Liver (tissue), 9 donors: ENCODE results near the gene SLN. TPM values are rescaled to one million over a fixed set of nuclear protein-coding genes. Genes with fewer than 3 reads are reported as not detected.

Experiments
- DNase-seq: peaks from one replicate; pipeline ENCODE4 v3.0.0-alpha.2; 2017; ENCODE audit warnings: low spot score
- H3K27ac ChIP-seq, 2 donors: one replicate each; pipeline ENCODE4 v1.7.0; 2013; ENCODE audit warnings: inconsistent platforms in 2 of 2, low read length in 2 of 2, control low read depth in 1 of 2, low read depth in 1 of 2, mild to moderate bottlenecking in 1 of 2
- H3K27me3 ChIP-seq, 4 donors: one replicate each; pipeline versions ENCODE4 v1.6.1 to v1.7.0; 2013; ENCODE audit warnings: low read length in 3 of 4, inconsistent platforms in 1 of 4, mild to moderate bottlenecking in 1 of 4, moderate library complexity in 1 of 4; ENCODE audit not compliant: control insufficient read depth in 4 of 4, insufficient read depth in 4 of 4
- H3K36me3 ChIP-seq, 4 donors: one replicate each; pipeline versions ENCODE4 v1.6.1 to v1.7.0; 2013; ENCODE audit warnings: low read length in 3 of 4, mild to moderate bottlenecking in 3 of 4, low read depth in 1 of 4, moderate library complexity in 1 of 4; ENCODE audit not compliant: control insufficient read depth in 4 of 4, insufficient read depth in 3 of 4
- H3K4me1 ChIP-seq, 4 donors: one replicate each; pipeline versions ENCODE4 v1.6.1 to v1.7.0; 2013; ENCODE audit warnings: low read length in 3 of 4, mild to moderate bottlenecking in 3 of 4, moderate library complexity in 1 of 4; ENCODE audit not compliant: control insufficient read depth in 4 of 4, insufficient read depth in 4 of 4
- H3K4me3 ChIP-seq, 3 donors: one replicate each; pipeline versions ENCODE4 v1.6.1 to v1.7.0; 2013; ENCODE audit warnings: low read length in 3 of 3, control low read depth in 1 of 3, low read depth in 1 of 3, mild to moderate bottlenecking in 1 of 3
- H3K9ac ChIP-seq, 2 donors: one replicate each; pipeline ENCODE4 v1.7.0; 2013; ENCODE audit warnings: low read length in 2 of 2, mild to moderate bottlenecking in 2 of 2, moderate library complexity in 2 of 2, control low read depth in 1 of 2, low read depth in 1 of 2
- H3K9me3 ChIP-seq, 4 donors: one replicate each; pipeline versions ENCODE4 v1.6.1 to v1.7.0; 2013; ENCODE audit warnings: low read length in 3 of 4; ENCODE audit not compliant: control insufficient read depth in 4 of 4
- ATF3 ChIP-seq: IDR thresholded peaks from 2 replicates; pipeline ENCODE4 v1.6.1; 2016; ENCODE audit warnings: antibody characterized with exemption
- CTCF ChIP-seq: fragments of 150-350 bp; IDR thresholded peaks from 2 replicates; pipeline ENCODE4 v1.5.1; 2017; ENCODE audit warnings: improper control_type of control experiment, low read depth, low read length; ENCODE audit not compliant: missing input control
- EGR1 ChIP-seq, 2 donors: IDR thresholded peaks; 2 replicates each; pipeline ENCODE4 v1.6.1; 2016 to 2018; ENCODE audit warnings: antibody characterized with exemption in 2 of 2, low read depth in 2 of 2
- FOXA1 ChIP-seq: IDR thresholded peaks from 2 replicates; pipeline ENCODE4 v1.6.1; 2016; ENCODE audit warnings: antibody characterized with exemption
- FOXA2 ChIP-seq: IDR thresholded peaks from 2 replicates; pipeline ENCODE4 v1.6.1; 2016; ENCODE audit warnings: antibody characterized with exemption
- HNF4A ChIP-seq, 2 donors: conservative IDR thresholded peaks; 2 replicates each; pipeline ENCODE4 v1.6.1; 2016; ENCODE audit warnings: antibody characterized with exemption in 2 of 2, mild to moderate bottlenecking in 2 of 2
- JUND ChIP-seq, 2 donors: IDR thresholded peaks; 2 replicates each; pipeline ENCODE4 v1.6.1; 2016; ENCODE audit warnings: antibody characterized with exemption in 2 of 2
- MAX ChIP-seq: IDR thresholded peaks from 2 replicates; pipeline ENCODE4 v1.6.1; 2016; ENCODE audit warnings: antibody characterized with exemption
- NR2F2 ChIP-seq: IDR thresholded peaks from 2 replicates; pipeline ENCODE4 v1.6.1; 2016; ENCODE audit warnings: antibody characterized with exemption
- RAD21 ChIP-seq, 2 donors: IDR thresholded peaks; 2 replicates each; pipeline ENCODE4 v1.6.1; 2016; ENCODE audit warnings: antibody characterized with exemption in 2 of 2, mild to moderate bottlenecking in 2 of 2
- REST ChIP-seq: IDR thresholded peaks from 2 replicates; pipeline ENCODE4 v1.6.1; 2016; ENCODE audit warnings: antibody characterized with exemption, mild to moderate bottlenecking
- RXRA ChIP-seq, 2 donors: IDR thresholded peaks; 2 replicates each; pipeline ENCODE4 v1.6.1; 2017 to 2018; ENCODE audit warnings: antibody characterized with exemption in 2 of 2, mild to moderate bottlenecking in 1 of 2
- SP1 ChIP-seq: IDR thresholded peaks from 2 replicates; pipeline ENCODE4 v1.6.1; 2018; ENCODE audit warnings: antibody characterized with exemption, mild to moderate bottlenecking
- TAF1 ChIP-seq: conservative IDR thresholded peaks from 2 replicates; pipeline ENCODE4 v1.6.1; 2016; ENCODE audit warnings: antibody characterized with exemption, mild to moderate bottlenecking
- YY1 ChIP-seq: IDR thresholded peaks from 2 replicates; pipeline ENCODE4 v1.6.1; 2016; ENCODE audit warnings: antibody characterized with exemption, mild to moderate bottlenecking
- ZBTB33 ChIP-seq: IDR thresholded peaks from 2 replicates; pipeline ENCODE4 v1.6.1; 2016; ENCODE audit warnings: antibody characterized with exemption
- WGBS: extraction: QIAGEN DNeasy Blood & Tissue Kit; methylation state at CpG from one replicate; pipeline ENCODE4 v1.1.7; 2013; 5-methylcytosine and 5-hydroxymethylcytosine counted together
- polyA plus RNA-seq, 2 donors: library from polyadenylated mRNA; stranded (reverse) in 1 of 2; unstranded in 1 of 2; fragments of 200-250 nt in 1 of 2; fragments of >200 nt in 1 of 2; fragmentation: Nextera tagmentation in 1 of 2; extraction: Ambion mirVana in 1 of 2; gene quantifications; one replicate each; pipeline versions ENCODE4 v1.2.1 to v1.2.3, GENCODE V29; 2013 to 2015
- total RNA-seq, 2 donors: library from RNA; depleted of rRNA; stranded (reverse); fragments of >200 nt; gene quantifications; one replicate each; pipeline ENCODE4 v1.2.3, GENCODE V29; 2014
- donor health status: healthy.
- donor health status: healthy.
- donor health status: healthy.
- donor health status: healthy.
- donor health status: healthy.

Gene SLN
- total and polyA plus RNA-seq, 4 donors, result not detected

GRCh38 chr11:107699371-107700285, 12.2 kb downstream of the SLN start:
- 85% methylated on average over 15 of the region's 15 CpGs for WGBS
- no peak for DNase-seq
- TF ChIP-seq HNF4A (conservative IDR thresholded peaks at IDR 0.05) (no peak), REST (no peak), FOXA2 (no peak), ZBTB33 (no peak), NR2F2 (no peak), SP1 (no peak), RXRA (IDR thresholded peaks at IDR 0.05) (no peak), EGR1 (IDR thresholded peaks at IDR 0.05; ENCODE audit: low read depth in 2 of 2) (no peak), CTCF (no peak), MAX (no peak), TAF1 (no peak), ATF3 (no peak), RAD21 (IDR thresholded peaks at IDR 0.05) (no peak), YY1 (no peak), JUND (IDR thresholded peaks at IDR 0.05) (no peak), FOXA1 (no peak)

More at GRCh38 chr11:107699371-107700285, 12.2 kb downstream of the SLN start:
- no peaks in the 10 kb centered on the region for H3K4me1 ChIP-seq
- H3K9ac ChIP-seq, result no peak overlapping the region
- H3K4me3 ChIP-seq, result no peak overlapping the region
- H3K27ac ChIP-seq, result no peak overlapping the region
- H3K36me3 ChIP-seq, result no peaks in the 10 kb centered on the region
- H3K9me3 ChIP-seq, result no peaks in the 10 kb centered on the region
- H3K27me3 ChIP-seq, result peaks cover 0 to 5% (median 0%) of the 10 kb centered on the region in 4 donors
